GM23338 (cell line): ENCODE data around the gene JUP. TPM values are rescaled to one million over a fixed set of nuclear protein-coding genes. Genes with fewer than 3 reads are reported as not detected.

ENCODE experiments used
- ATAC-seq: fragments of 200-7000 bp; cut with Tn5 transposase; 3 replicates; pipeline ENCODE4 v1.9.1; 2020
- DNase-seq: peaks from one replicate; pipeline ENCODE4 v3.0.0-alpha.2; 2015; ENCODE audit warnings: low spot score
- H2AFZ ChIP-seq: fragments of 200-600 bp; sonication (generic); 2 replicates; pipeline ENCODE4 v1.8.0; 2016; ENCODE audit warnings: antibody characterized with exemption, mild to moderate bottlenecking, moderate library complexity
- H3F3A ChIP-seq: fragments of 200-600 bp; sonication (generic); replicated peaks from 2 replicates; pipeline ENCODE4 v1.8.0; 2017; ENCODE audit warnings: antibody characterized with exemption, mixed run types, low read depth
- H3K27ac ChIP-seq: fragments of 200-600 bp; sonication (generic); 2 replicates; pipeline ENCODE4 v1.6.1; 2016; ENCODE audit warnings: low read depth
- H3K27me3 ChIP-seq: fragments of 200-600 bp; sonication (generic); 2 replicates; pipeline ENCODE4 v1.8.0; 2016; ENCODE audit warnings: mild to moderate bottlenecking, mixed run types, moderate library complexity; ENCODE audit not compliant: insufficient read depth
- H3K36me3 ChIP-seq: fragments of 200-600 bp; sonication (generic); 2 replicates; pipeline ENCODE4 v1.8.0; 2016; ENCODE audit warnings: mild to moderate bottlenecking; ENCODE audit not compliant: insufficient read depth
- H3K4me1 ChIP-seq: fragments of 200-600 bp; sonication (generic); 2 replicates; pipeline ENCODE4 v1.8.0; 2016; ENCODE audit warnings: mild to moderate bottlenecking, moderate library complexity; ENCODE audit not compliant: insufficient read depth
- H3K4me2 ChIP-seq: fragments of 200-600 bp; sonication (generic); 2 replicates; pipeline ENCODE4 v1.7.1; 2017; ENCODE audit warnings: mixed run types
- H3K4me3 ChIP-seq: fragments of 200-600 bp; sonication (generic); 2 replicates; pipeline ENCODE4 v1.6.1; 2016; ENCODE audit warnings: mixed run types
- H3K79me2 ChIP-seq: fragments of 200-600 bp; sonication (generic); replicated peaks from 2 replicates; pipeline ENCODE4 v1.8.0; 2017; ENCODE audit warnings: mild to moderate bottlenecking; ENCODE audit not compliant: insufficient read depth
- H3K9me2 ChIP-seq: fragments of 200-600 bp; sonication (generic); 2 replicates; pipeline ENCODE4 v1.8.0; 2017; ENCODE audit not compliant: insufficient read depth
- H4K20me1 ChIP-seq: fragments of 200-600 bp; sonication (generic); replicated peaks from 2 replicates; pipeline ENCODE4 v1.8.0; 2017; ENCODE audit warnings: mild to moderate bottlenecking; ENCODE audit not compliant: insufficient read depth
- H3K27ac Mint-ChIP-seq: 2 replicates; pipeline ENCODE4 v1.8.0; 2020; ENCODE audit warnings: inconsistent platforms, mild to moderate bottlenecking, moderate library complexity, mixed read lengths
- H3K27me3 Mint-ChIP-seq: 3 replicates; pipeline ENCODE4 v1.8.0; 2022; ENCODE audit warnings: low read depth, mild to moderate bottlenecking, moderate library complexity, mixed read lengths, inconsistent platforms; ENCODE audit not compliant: insufficient read depth, poor library complexity
- H3K36me3 Mint-ChIP-seq: 3 replicates; pipeline ENCODE4 v1.8.0; 2021; ENCODE audit warnings: low read depth, mild to moderate bottlenecking, inconsistent platforms, moderate library complexity, mixed read lengths
- H3K4me1 Mint-ChIP-seq: 3 replicates; pipeline ENCODE4 v1.8.0; 2020; ENCODE audit warnings: mild to moderate bottlenecking, inconsistent platforms, mixed read lengths
- H3K4me3 Mint-ChIP-seq: 3 replicates; pipeline ENCODE4 v1.8.0; 2021; ENCODE audit warnings: moderate library complexity, mild to moderate bottlenecking, inconsistent platforms, mixed read lengths
- H3K9me3 Mint-ChIP-seq: 3 replicates; pipeline ENCODE4 v1.8.0; 2020; ENCODE audit warnings: moderate library complexity, mild to moderate bottlenecking, inconsistent platforms, mixed read lengths
- CREB1 ChIP-seq: fragments of 250-450 bp; sonication (Bioruptor Pico); IDR thresholded peaks from 2 replicates; pipeline ENCODE4 v1.5.0; 2020; ENCODE audit warnings: low read depth, mild to moderate bottlenecking, moderate library complexity
- CTCF ChIP-seq, 2 experiments: fragments of 200-600 bp in 1 of 2; sonication (generic) in 1 of 2; conservative IDR thresholded peaks; 2 replicates each; pipeline versions ENCODE4 v1.5.1 to v1.6.1; 2016 to 2017; ENCODE audit warnings: antibody characterized with exemption in 2 of 2, low read depth in 2 of 2, mild to moderate bottlenecking in 2 of 2, moderate library complexity in 1 of 2
- EZH2 ChIP-seq: fragments of 200-600 bp; sonication (generic); IDR thresholded peaks from one replicate; pipeline ENCODE4 v1.8.0; 2017; ENCODE audit warnings: antibody characterized with exemption, mild to moderate bottlenecking, low read depth; ENCODE audit not compliant: unreplicated experiment
- EZH2phosphoT487 ChIP-seq: fragments of 200-600 bp; sonication (generic); IDR thresholded peaks from one replicate; pipeline ENCODE4 v1.8.1; 2018; ENCODE audit warnings: antibody characterized with exemption; ENCODE audit not compliant: unreplicated experiment
- JUNB ChIP-seq: IDR thresholded peaks from one replicate; pipeline ENCODE4 v1.6.1; 2016; ENCODE audit warnings: antibody characterized with exemption; ENCODE audit not compliant: unreplicated experiment
- NANOG ChIP-seq: IDR thresholded peaks from 2 replicates; pipeline ENCODE4 v1.6.1; 2016; ENCODE audit warnings: antibody characterized with exemption, borderline replicate concordance
- POLR2AphosphoS5 ChIP-seq: IDR thresholded peaks from 2 replicates; pipeline ENCODE4 v1.6.1; 2016; ENCODE audit warnings: antibody characterized with exemption, low read depth
- STAT1 ChIP-seq: IDR thresholded peaks from one replicate; pipeline ENCODE4 v1.6.1; 2016; ENCODE audit warnings: antibody characterized with exemption; ENCODE audit not compliant: unreplicated experiment
- ZNF114 ChIP-seq: fragments of 250-450 bp; sonication (Bioruptor Pico); IDR thresholded peaks from 2 replicates; pipeline ENCODE4 v1.5.0; 2020; ENCODE audit warnings: mild to moderate bottlenecking, moderate library complexity
- ZNF331 ChIP-seq: fragments of 250-450 bp; sonication (Bioruptor Pico); IDR thresholded peaks from 2 replicates; pipeline ENCODE4 v1.5.0; 2020; ENCODE audit warnings: low read depth, mild to moderate bottlenecking, moderate library complexity
- polyA plus RNA-seq: library from polyadenylated mRNA; unstranded; fragments of >200 nt; fragmentation: Nextera tagmentation; extraction: Ambion mirVana; gene quantifications from 2 replicates; pipeline ENCODE4 v1.2.1, GENCODE V29; 2016
- total RNA-seq: library from RNA; depleted of rRNA; stranded (reverse); fragments of >200 nt; shearing (Covaris generic); gene quantifications from 2 replicates; pipeline ENCODE4 v1.2.3, GENCODE V29; 2014
- TF ChIP-seq, protein P1 (sequence below): IDR thresholded peaks from one replicate; pipeline ENCODE4 v1.6.1; 2018; ENCODE audit warnings: antibody characterized with exemption; ENCODE audit not compliant: unreplicated experiment

JUP gene
- total and polyA plus RNA-seq, 2 experiments from 2014 or later: 45.5 to 177 TPM

DNA sequence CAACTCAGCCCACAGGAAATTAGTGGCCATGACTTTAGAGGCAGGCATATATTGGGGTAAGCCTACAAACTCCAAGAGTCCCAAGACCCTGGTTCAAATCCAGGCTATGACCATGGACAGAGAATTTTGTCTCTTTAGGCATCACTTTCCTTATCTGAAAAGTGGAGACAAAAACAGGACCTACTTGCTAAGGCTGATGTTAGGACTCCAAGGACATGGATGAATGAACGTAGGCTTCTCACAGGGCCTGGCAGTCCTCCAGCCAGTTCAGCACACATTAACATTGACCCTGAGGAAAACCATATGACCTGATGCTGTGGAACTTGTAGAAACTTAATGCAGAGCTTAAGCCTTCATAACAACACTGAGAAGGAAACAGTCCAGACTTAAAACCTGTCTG, 27.7 kb upstream of the JUP start (continued):
- TF ChIP-seq EZH2: no peak

GRCh38 chr17:41813699-41814124, 27.2 kb upstream of the JUP start:
- no peak for ATAC-seq
- H3K9me2 ChIP-seq: no peaks in the 10 kb centered on the region
- H3K36me3 ChIP-seq: peaks cover 4% of the 10 kb centered on the region; the same call in 1 of the 2 replicates
- H2AFZ ChIP-seq: no peak overlapping the region
- DNase-seq: no peak
- peaks cover 9% of the 10 kb centered on the region; the same call in 2 of the 3 replicates for H3K9me3 Mint-ChIP-seq
- H3K27me3 Mint-ChIP-seq: peaks cover 22% of the 10 kb centered on the region
- H4K20me1 ChIP-seq: no peaks in the 10 kb centered on the region
- H3K4me2 ChIP-seq: peak overlapping the region; percentile 98
- peaks cover 46% of the 10 kb centered on the region for H3K79me2 ChIP-seq
- peaks cover 26% of the 10 kb centered on the region for H3K4me1 Mint-ChIP-seq
- H3K27ac ChIP-seq: peak overlapping the region; percentile 67; the same call in 1 of the 2 replicates
- H3K4me3 ChIP-seq: peak overlapping the region; percentile 98
- peaks cover 17% of the 10 kb centered on the region for H3F3A ChIP-seq
- H3K27me3 ChIP-seq: peaks cover 9% of the 10 kb centered on the region
- TF ChIP-seq CREB1 (CRISPR knock-in tag): no peak
- TF ChIP-seq JUNB: no peak
- TF ChIP-seq, protein P1, sequence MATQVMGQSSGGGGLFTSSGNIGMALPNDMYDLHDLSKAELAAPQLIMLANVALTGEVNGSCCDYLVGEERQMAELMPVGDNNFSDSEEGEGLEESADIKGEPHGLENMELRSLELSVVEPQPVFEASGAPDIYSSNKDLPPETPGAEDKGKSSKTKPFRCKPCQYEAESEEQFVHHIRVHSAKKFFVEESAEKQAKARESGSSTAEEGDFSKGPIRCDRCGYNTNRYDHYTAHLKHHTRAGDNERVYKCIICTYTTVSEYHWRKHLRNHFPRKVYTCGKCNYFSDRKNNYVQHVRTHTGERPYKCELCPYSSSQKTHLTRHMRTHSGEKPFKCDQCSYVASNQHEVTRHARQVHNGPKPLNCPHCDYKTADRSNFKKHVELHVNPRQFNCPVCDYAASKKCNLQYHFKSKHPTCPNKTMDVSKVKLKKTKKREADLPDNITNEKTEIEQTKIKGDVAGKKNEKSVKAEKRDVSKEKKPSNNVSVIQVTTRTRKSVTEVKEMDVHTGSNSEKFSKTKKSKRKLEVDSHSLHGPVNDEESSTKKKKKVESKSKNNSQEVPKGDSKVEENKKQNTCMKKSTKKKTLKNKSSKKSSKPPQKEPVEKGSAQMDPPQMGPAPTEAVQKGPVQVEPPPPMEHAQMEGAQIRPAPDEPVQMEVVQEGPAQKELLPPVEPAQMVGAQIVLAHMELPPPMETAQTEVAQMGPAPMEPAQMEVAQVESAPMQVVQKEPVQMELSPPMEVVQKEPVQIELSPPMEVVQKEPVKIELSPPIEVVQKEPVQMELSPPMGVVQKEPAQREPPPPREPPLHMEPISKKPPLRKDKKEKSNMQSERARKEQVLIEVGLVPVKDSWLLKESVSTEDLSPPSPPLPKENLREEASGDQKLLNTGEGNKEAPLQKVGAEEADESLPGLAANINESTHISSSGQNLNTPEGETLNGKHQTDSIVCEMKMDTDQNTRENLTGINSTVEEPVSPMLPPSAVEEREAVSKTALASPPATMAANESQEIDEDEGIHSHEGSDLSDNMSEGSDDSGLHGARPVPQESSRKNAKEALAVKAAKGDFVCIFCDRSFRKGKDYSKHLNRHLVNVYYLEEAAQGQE: no peak
- TF ChIP-seq STAT1: no peak
- TF ChIP-seq CTCF (conservative IDR thresholded peaks at IDR 0.05; ENCODE audit: low read depth in 2 of 2): no peak
- H3K36me3 Mint-ChIP-seq: peaks cover 40% of the 10 kb centered on the region
- H3K27ac Mint-ChIP-seq: peak overlapping the region; percentile 79
- H3K4me3 Mint-ChIP-seq: peak overlapping the region; percentile 93
- H3K4me1 ChIP-seq: peaks cover 31% of the 10 kb centered on the region

GRCh38 chr17:41813152-41813680, 26.7 kb upstream of the JUP start:
- Mint-ChIP-seq H3K4me1 (peaks cover 23% of the 10 kb centered on the region), H3K4me3 (peak overlapping the region; percentile 93), H3K9me3 (peaks cover 9% of the 10 kb centered on the region; the same call in 2 of the 3 replicates), H3K27ac (peak overlapping the region; percentile 79), H3K27me3 (peaks cover 22% of the 10 kb centered on the region), H3K36me3 (peaks cover 36% of the 10 kb centered on the region)
- peaks cover 16% of the 10 kb centered on the region for H3F3A ChIP-seq
- H3K4me2 ChIP-seq: peak overlapping the region; percentile 98
- peaks cover 2% of the 10 kb centered on the region; the same call in 1 of the 2 replicates for H3K36me3 ChIP-seq
- H3K4me3 ChIP-seq: peak overlapping the region; percentile 98
- peak overlapping the region; percentile 98 for H2AFZ ChIP-seq
- no peaks in the 10 kb centered on the region for H3K9me2 ChIP-seq
- H3K27me3 ChIP-seq: peaks cover 9% of the 10 kb centered on the region
- ATAC-seq (peak; percentile 15), DNase-seq (peak; percentile 68)
- no peaks in the 10 kb centered on the region for H4K20me1 ChIP-seq
- H3K4me1 ChIP-seq: peaks cover 30% of the 10 kb centered on the region
- no peak for TF ChIP-seq NANOG
- no peak for TF ChIP-seq CREB1 (CRISPR knock-in tag)
- TF ChIP-seq EZH2phosphoT487: no peak
- no peak for TF ChIP-seq JUNB
- no peak for TF ChIP-seq ZNF331 (CRISPR knock-in tag)
- TF ChIP-seq STAT1: no peak
- no peak for TF ChIP-seq POLR2AphosphoS5
- TF ChIP-seq ZNF114 (CRISPR knock-in tag): no peak
- H3K79me2 ChIP-seq: peaks cover 46% of the 10 kb centered on the region
- H3K27ac ChIP-seq: peak overlapping the region; percentile 67
